OCI-LY1 (cell line): Measurements from ENCODE around the gene RHPN2.

Experiments
- EZH2 ChIP-seq: fragments of 200-600 bp; sonication (generic), shearing (Covaris generic); IDR thresholded peaks from 2 replicates; pipeline ENCODE4 v1.8.0; 2017; ENCODE audit warnings: borderline replicate concordance, mixed run types, mild to moderate bottlenecking, antibody characterized with exemption, low read length, moderate library complexity, mixed read lengths
- TF ChIP-seq, protein P1 (sequence below): fragments of 200-600 bp; sonication (generic), shearing (Covaris generic); IDR thresholded peaks from 2 replicates; pipeline ENCODE4 v1.5.1; 2017; ENCODE audit warnings: mild to moderate bottlenecking, antibody characterized with exemption, low read length, moderate library complexity, mixed read lengths

DNA sequence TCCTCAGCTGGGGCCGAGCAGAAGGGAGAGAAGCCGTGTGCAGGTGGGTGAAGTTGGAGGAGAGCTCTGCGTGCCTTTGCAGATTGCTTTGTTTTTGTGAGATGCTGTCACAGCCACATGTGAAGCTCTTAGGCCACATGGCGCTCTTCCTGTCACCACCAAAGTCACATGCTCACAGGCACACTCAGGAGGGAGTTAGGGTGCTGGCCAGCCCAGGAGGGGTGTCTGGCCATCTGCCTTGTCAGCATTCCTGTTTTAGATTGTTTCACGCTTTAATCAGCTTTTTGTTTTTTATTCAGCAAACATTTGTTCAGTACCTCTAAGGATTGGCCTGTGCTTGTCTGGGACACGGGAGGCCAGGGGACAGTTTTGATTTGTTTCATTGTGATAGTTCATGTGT is 38.2 kb upstream of the RHPN2 start:
- TF ChIP-seq, protein P1, sequence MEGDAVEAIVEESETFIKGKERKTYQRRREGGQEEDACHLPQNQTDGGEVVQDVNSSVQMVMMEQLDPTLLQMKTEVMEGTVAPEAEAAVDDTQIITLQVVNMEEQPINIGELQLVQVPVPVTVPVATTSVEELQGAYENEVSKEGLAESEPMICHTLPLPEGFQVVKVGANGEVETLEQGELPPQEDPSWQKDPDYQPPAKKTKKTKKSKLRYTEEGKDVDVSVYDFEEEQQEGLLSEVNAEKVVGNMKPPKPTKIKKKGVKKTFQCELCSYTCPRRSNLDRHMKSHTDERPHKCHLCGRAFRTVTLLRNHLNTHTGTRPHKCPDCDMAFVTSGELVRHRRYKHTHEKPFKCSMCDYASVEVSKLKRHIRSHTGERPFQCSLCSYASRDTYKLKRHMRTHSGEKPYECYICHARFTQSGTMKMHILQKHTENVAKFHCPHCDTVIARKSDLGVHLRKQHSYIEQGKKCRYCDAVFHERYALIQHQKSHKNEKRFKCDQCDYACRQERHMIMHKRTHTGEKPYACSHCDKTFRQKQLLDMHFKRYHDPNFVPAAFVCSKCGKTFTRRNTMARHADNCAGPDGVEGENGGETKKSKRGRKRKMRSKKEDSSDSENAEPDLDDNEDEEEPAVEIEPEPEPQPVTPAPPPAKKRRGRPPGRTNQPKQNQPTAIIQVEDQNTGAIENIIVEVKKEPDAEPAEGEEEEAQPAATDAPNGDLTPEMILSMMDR = no peak
- TF ChIP-seq EZH2 = no peak
